HepG2 (cell line): Measurements from ENCODE around the gene SUCLG2. TPM values are rescaled to one million over a fixed set of nuclear protein-coding genes. Genes with fewer than 3 reads are reported as not detected.

Source experiments
- ATAC-seq: fragments of 200-7000 bp; cut with Tn5 transposase; 3 replicates; pipeline ENCODE4 v1.9.1; 2020; ENCODE audit warnings: mild to moderate bottlenecking, moderate library complexity
- BruUV-seq: library from RNA; stranded (reverse); fragments of 400-500 nt; replicated peaks from 2 replicates; lab custom pipeline; 2021; lab: Mats Ljungman, UMichigan
- CTCF ChIA-PET: fragments of 300-600 bp; formaldehyde crosslinking; extraction: SDS; loops from one replicate; lab custom pipeline; 2021; ENCODE audit warnings: low total read pairs, inconsistent platforms, low intra/inter-chr PET ratio; lab: Yijun Ruan, JAX
- POLR2A ChIA-PET: fragments of 350-600 bp; sonication (Branson Sonifier 250); formaldehyde crosslinking; loops from one replicate; lab custom pipeline; 2020; ENCODE audit warnings: antibody characterized with exemption, inconsistent platforms; lab: Yijun Ruan, JAX
- DNase-seq: peaks from one replicate; pipeline ENCODE4 v3.0.0-alpha.2; 2015; ENCODE audit warnings: low spot score
- FAIRE-seq: peaks from 3 replicates; lab custom pipeline; 2011; peaks lifted over from hg19 to GRCh38; lab: Jason Lieb, UNC
- H2AFZ ChIP-seq: one replicate; pipeline ENCODE4 v1.6.1; 2011; ENCODE audit warnings: low read length, inconsistent platforms
- H3K27ac ChIP-seq: fragments of 300-600 bp; 3 replicates; pipeline ENCODE4 v1.8.0; 2011; ENCODE audit warnings: mixed run types, mild to moderate bottlenecking, mixed read lengths, low read length, inconsistent platforms; ENCODE audit not compliant: insufficient read depth; ENCODE audit errors: extremely low read length
- H3K27me3 ChIP-seq, 2 experiments: fragments of 200-600 bp in 1 of 2; 2 replicates in 1 of 2; 3 replicates in 1 of 2; pipeline versions ENCODE4 v1.6.0 to v1.8.0; 2011; ENCODE audit warnings: low read length in 2 of 2, mild to moderate bottlenecking in 2 of 2, moderate library complexity in 2 of 2, inconsistent platforms in 1 of 2; ENCODE audit not compliant: insufficient read depth in 2 of 2, control insufficient read depth in 1 of 2
- H3K36me3 ChIP-seq, 2 experiments: fragments of 200-600 bp in 1 of 2; replicated peaks in 1 of 2; 2 replicates in 1 of 2; 3 replicates in 1 of 2; pipeline versions ENCODE4 v1.5.1 to v1.8.0; 2011; ENCODE audit warnings: low read length in 2 of 2, inconsistent platforms in 1 of 2; ENCODE audit not compliant: insufficient read depth in 2 of 2, control insufficient read depth in 1 of 2
- H3K4me1 ChIP-seq: 2 replicates; pipeline ENCODE4 v1.5.1; 2012; ENCODE audit warnings: low read length, inconsistent platforms; ENCODE audit not compliant: insufficient read depth
- H3K4me2 ChIP-seq: 2 replicates; pipeline ENCODE4 v1.6.0; 2011; ENCODE audit warnings: low read depth, low read length, inconsistent platforms
- H3K4me3 ChIP-seq, 3 experiments: fragments of 200-600 bp in 1 of 3; sonication (generic), shearing (Covaris generic) in 1 of 3; replicated peaks in 1 of 3; 2 replicates each; pipeline ENCODE4 v1.5.1; 2011 to 2016; ENCODE audit warnings: low read length in 3 of 3, inconsistent platforms in 2 of 3, low read depth in 2 of 3, mild to moderate bottlenecking in 2 of 3, control low read depth in 1 of 3, mixed read lengths in 1 of 3; ENCODE audit not compliant: insufficient read depth in 1 of 3
- H3K79me2 ChIP-seq: one replicate; pipeline ENCODE4 v1.6.1; 2011; ENCODE audit warnings: low read length, inconsistent platforms; ENCODE audit not compliant: insufficient read depth
- H3K9ac ChIP-seq: 2 replicates; pipeline ENCODE4 v1.6.0; 2011; ENCODE audit warnings: mild to moderate bottlenecking, low read depth, low read length, inconsistent platforms; ENCODE audit not compliant: insufficient read depth
- H3K9me3 ChIP-seq: 2 replicates; pipeline ENCODE4 v1.5.1; 2012; ENCODE audit warnings: mild to moderate bottlenecking, low read length
- H4K20me1 ChIP-seq: 2 replicates; pipeline ENCODE4 v1.6.0; 2011; ENCODE audit warnings: inconsistent platforms, mild to moderate bottlenecking, low read length, moderate library complexity; ENCODE audit not compliant: insufficient read depth
- CEBPB ChIP-seq: IDR thresholded peaks from 2 replicates; pipeline ENCODE4 v1.6.1; 2011; ENCODE audit warnings: low read depth, low read length, improper control_type of control experiment, borderline replicate concordance
- SMAD9 ChIP-seq: sonication (generic); formaldehyde crosslinking; IDR thresholded peaks from 2 replicates; pipeline ENCODE4 v1.5.1; 2020; ENCODE audit warnings: mild to moderate bottlenecking, missing genetic modification reagents
- ZKSCAN1 ChIP-seq: fragments of 150-350 bp; IDR thresholded peaks from 2 replicates; pipeline ENCODE4 v1.6.1; 2014; ENCODE audit warnings: low read length
- ZNF256 ChIP-seq: sonication (generic); formaldehyde crosslinking; conservative IDR thresholded peaks from 2 replicates; pipeline ENCODE4 v1.4.0; 2020; ENCODE audit warnings: missing genetic modification reagents
- ZNF460 ChIP-seq: sonication (generic); formaldehyde crosslinking; IDR thresholded peaks from 2 replicates; pipeline ENCODE4 v1.5.1; 2020; ENCODE audit warnings: missing genetic modification reagents, mild to moderate bottlenecking, borderline replicate concordance
- WGBS: methylation state at CpG from one replicate; pipeline ENCODE4 v1.1.6; 2017; ENCODE audit warnings: low lambda C conversion rate; 5-methylcytosine and 5-hydroxymethylcytosine counted together
- in situ Hi-C: cut with HindIII; loops from 2 replicates; pipeline ENCODE4 v1.10.0; 2017; ENCODE audit warnings: low pct_unique_long_range_greater_than_20kb; ENCODE audit not compliant: extremely low pct_ligation_motif_present
- intact Hi-C: fragments of 100-400 bp; cut with micrococcal nuclease; formaldehyde crosslinking; loops from one replicate; pipeline ENCODE4 v1.10.0; 2022; ENCODE audit not compliant: unreplicated experiment
- polyA plus RNA-seq, 8 experiments: library from polyadenylated mRNA; depleted of rRNA in 3 of 8; stranded (reverse) in 7 of 8; unstranded in 1 of 8; fragments of >200 nt; fragmentation: Illumina TruSeq in 4 of 8; extraction: Trizol in 4 of 8; gene quantifications; 2 replicates each; pipeline versions ENCODE4 v1.2.1 to v1.2.3, GENCODE V29; 2011 to 2016; ENCODE audit warnings: low read depth in 4 of 8, missing spikeins in 1 of 8, mixed read lengths in 1 of 8; ENCODE audit not compliant: insufficient read depth in 1 of 8
- total RNA-seq, 5 experiments: library from RNA; depleted of rRNA; stranded (reverse); fragments of >200 nt; fragmentation: Illumina TruSeq; extraction: Trizol; gene quantifications; 2 replicates each; pipeline ENCODE4 v1.2.3, GENCODE V29; 2016; ENCODE audit warnings: low read depth in 1 of 5
- TF ChIP-seq, protein P1 (sequence below): sonication (generic); formaldehyde crosslinking; IDR thresholded peaks from 2 replicates; pipeline ENCODE4 v1.5.1; 2020; ENCODE audit warnings: missing genetic modification reagents, mild to moderate bottlenecking, borderline replicate concordance
- TF ChIP-seq, protein P2 (sequence below): sonication (generic); formaldehyde crosslinking; IDR thresholded peaks from 2 replicates; pipeline ENCODE4 v1.4.0; 2020; ENCODE audit warnings: missing genetic modification reagents
- TF ChIP-seq, protein P3 (sequence below): sonication (generic); formaldehyde crosslinking; IDR thresholded peaks from 2 replicates; pipeline ENCODE4 v1.8.1; 2022; ENCODE audit warnings: low read depth, mild to moderate bottlenecking, missing genetic modification reagents

The SUCLG2 gene
- total and polyA plus RNA-seq, 2 of the 13 experiments (the other 11 are each of a cell fraction or from before 2014, with no cell fraction given) = 21.4 to 64.9 TPM

DNA sequence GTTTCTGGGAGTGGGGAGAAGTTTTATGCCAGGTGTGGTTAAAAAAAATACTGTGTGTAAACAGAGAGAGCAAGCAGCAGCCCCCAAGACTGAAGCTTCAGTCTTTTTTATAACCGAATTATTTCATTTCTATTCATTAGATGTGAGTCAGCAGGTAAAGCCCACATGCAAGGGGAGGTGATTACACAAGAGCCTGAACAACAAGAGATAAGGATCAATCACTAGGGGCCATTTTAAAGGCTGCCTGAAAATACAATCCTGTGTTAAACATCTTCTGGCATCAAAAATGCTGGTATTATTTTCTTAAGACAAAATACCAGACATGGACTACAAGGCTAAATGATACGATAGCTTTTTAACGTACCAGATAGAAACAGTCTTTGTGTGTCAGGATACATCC lies 217.3 kb downstream of the SUCLG2 start (continued):
- TF ChIP-seq CEBPB = peak; percentile 60
- TF ChIP-seq SMAD9 = no peak
- TF ChIP-seq, protein P1, sequence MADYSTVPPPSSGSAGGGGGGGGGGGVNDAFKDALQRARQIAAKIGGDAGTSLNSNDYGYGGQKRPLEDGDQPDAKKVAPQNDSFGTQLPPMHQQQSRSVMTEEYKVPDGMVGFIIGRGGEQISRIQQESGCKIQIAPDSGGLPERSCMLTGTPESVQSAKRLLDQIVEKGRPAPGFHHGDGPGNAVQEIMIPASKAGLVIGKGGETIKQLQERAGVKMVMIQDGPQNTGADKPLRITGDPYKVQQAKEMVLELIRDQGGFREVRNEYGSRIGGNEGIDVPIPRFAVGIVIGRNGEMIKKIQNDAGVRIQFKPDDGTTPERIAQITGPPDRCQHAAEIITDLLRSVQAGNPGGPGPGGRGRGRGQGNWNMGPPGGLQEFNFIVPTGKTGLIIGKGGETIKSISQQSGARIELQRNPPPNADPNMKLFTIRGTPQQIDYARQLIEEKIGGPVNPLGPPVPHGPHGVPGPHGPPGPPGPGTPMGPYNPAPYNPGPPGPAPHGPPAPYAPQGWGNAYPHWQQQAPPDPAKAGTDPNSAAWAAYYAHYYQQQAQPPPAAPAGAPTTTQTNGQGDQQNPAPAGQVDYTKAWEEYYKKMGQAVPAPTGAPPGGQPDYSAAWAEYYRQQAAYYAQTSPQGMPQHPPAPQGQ (CRISPR knock-in tag) = no peak

DNA sequence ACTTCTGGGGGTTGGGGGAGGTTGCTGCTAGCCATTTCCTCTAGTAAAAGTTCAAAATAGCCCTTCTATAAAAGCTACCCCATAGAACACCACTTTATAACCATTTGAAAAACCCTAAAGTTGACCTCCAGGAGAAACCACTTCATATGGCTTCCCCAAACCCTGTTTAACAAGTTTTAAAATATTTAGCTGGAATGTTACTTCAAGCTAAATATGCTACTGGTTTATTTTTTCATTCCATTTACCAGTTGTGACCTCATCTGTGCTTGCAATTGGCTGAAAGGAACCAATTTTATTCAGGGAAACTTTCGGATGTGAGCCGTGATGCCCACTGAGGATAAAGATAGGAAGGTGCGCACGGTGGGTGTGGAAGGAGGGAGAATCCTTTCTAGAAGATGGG lies 221.3 kb downstream of the SUCLG2 start:
- Histone ChIP-seq H3K4me1 (peaks cover 5% of the 10 kb centered on the region), H3K9ac (no peak overlapping the region), H3K36me3 (no peaks in the 10 kb centered on the region), H3K9me3 (no peaks in the 10 kb centered on the region), H3K4me2 (no peak overlapping the region), H3K27me3 (no peaks in the 10 kb centered on the region), H3K79me2 (no peaks in the 10 kb centered on the region), H4K20me1 (no peaks in the 10 kb centered on the region), H3K4me3 (no peak overlapping the region), H3K27ac (no peak overlapping the region), H2AFZ (no peak overlapping the region)
- DNase-seq = no peak
- BruUV-seq = no TSS peak
- over 99% methylated on average over 4 of the region's 4 CpGs for WGBS
- no peak for FAIRE-seq
- intact Hi-C loops (no loop called here), in situ Hi-C loops (no loop called here)
- ATAC-seq = no peak
- POLR2A ChIA-PET = no interaction called here
- TF ChIP-seq ZKSCAN1 (no peak), ZNF256 (CRISPR knock-in tag) (no peak), ZNF460 (CRISPR knock-in tag) (no peak)
- TF ChIP-seq, protein P2, sequence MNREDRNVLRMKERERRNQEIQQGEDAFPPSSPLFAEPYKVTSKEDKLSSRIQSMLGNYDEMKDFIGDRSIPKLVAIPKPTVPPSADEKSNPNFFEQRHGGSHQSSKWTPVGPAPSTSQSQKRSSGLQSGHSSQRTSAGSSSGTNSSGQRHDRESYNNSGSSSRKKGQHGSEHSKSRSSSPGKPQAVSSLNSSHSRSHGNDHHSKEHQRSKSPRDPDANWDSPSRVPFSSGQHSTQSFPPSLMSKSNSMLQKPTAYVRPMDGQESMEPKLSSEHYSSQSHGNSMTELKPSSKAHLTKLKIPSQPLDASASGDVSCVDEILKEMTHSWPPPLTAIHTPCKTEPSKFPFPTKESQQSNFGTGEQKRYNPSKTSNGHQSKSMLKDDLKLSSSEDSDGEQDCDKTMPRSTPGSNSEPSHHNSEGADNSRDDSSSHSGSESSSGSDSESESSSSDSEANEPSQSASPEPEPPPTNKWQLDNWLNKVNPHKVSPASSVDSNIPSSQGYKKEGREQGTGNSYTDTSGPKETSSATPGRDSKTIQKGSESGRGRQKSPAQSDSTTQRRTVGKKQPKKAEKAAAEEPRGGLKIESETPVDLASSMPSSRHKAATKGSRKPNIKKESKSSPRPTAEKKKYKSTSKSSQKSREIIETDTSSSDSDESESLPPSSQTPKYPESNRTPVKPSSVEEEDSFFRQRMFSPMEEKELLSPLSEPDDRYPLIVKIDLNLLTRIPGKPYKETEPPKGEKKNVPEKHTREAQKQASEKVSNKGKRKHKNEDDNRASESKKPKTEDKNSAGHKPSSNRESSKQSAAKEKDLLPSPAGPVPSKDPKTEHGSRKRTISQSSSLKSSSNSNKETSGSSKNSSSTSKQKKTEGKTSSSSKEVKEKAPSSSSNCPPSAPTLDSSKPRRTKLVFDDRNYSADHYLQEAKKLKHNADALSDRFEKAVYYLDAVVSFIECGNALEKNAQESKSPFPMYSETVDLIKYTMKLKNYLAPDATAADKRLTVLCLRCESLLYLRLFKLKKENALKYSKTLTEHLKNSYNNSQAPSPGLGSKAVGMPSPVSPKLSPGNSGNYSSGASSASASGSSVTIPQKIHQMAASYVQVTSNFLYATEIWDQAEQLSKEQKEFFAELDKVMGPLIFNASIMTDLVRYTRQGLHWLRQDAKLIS (CRISPR knock-in tag) = no peak
- TF ChIP-seq, protein P3, sequence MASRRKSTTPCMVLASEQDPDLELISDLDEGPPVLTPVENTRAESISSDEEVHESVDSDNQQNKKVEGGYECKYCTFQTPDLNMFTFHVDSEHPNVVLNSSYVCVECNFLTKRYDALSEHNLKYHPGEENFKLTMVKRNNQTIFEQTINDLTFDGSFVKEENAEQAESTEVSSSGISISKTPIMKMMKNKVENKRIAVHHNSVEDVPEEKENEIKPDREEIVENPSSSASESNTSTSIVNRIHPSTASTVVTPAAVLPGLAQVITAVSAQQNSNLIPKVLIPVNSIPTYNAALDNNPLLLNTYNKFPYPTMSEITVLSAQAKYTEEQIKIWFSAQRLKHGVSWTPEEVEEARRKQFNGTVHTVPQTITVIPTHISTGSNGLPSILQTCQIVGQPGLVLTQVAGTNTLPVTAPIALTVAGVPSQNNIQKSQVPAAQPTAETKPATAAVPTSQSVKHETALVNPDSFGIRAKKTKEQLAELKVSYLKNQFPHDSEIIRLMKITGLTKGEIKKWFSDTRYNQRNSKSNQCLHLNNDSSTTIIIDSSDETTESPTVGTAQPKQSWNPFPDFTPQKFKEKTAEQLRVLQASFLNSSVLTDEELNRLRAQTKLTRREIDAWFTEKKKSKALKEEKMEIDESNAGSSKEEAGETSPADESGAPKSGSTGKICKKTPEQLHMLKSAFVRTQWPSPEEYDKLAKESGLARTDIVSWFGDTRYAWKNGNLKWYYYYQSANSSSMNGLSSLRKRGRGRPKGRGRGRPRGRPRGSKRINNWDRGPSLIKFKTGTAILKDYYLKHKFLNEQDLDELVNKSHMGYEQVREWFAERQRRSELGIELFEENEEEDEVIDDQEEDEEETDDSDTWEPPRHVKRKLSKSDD (CRISPR knock-in tag) = no peak
- CTCF ChIA-PET = no interaction called here
